Measurements from ENCODE around the gene GGT6. TPM values are rescaled to one million over a fixed set of nuclear protein-coding genes. Genes with fewer than 3 reads are reported as not detected.

GGT6 gene
- polyA plus RNA-seq, 2 of the 4 experiments (the other 2 are of a cell fraction): not detected

DNA sequence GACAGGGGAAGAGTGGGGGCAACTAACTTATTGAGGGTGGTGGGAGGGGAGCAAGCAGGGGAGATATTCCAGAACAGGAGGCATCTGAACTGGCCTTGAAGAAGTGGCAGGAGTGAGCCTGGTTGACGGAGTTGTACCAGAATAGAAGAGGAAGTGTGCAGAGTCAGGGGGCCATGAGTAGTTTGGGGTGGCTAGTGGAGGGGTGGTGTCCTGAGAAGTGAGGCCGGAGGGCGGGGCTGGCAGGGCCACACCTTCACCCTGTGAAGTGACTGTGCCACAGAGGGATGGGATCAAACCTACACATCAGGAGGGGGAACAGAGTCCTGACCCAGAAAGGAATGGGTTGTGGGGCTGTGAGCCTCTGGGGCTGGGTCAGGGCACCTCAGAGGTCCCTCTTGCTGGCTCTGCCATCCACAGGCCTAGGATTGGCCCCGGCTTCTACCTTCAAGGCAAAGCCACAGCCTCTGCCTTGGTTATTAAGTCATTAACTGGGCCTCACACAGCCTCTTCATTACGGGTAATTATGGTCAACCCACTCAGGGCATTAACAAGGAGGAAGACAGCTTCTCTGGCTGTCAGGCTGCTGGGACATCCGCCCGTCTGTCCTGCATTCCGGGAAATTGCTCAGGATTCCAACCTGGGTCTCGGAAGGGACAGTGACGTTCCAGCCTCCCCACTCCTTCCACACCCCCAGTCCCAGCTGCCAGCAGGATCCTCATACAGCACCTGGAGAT lies 49.0 kb downstream of the GGT6 start (continued):
- TF ChIP-seq RARB (CRISPR knock-in tag; IDR thresholded peaks at IDR 0.05): no peak

DNA sequence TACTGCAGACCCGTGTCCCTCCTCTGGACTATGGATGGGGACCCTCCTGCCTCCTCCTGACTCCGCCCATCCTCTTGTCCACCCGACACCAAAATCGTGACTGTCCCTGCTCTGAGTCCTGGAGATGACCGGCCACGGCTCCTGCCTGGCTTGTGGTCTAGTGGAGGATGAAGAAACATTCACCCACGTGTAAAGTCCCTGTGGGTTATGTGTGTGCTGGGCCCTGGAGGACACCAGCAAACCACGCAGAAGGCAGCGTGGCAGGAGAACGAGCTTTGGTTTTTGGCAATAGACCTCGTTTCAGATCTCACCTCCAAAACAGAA lies 49.8 kb downstream of the GGT6 start:
- POLR2A ChIA-PET: no interaction called here
- Histone ChIP-seq H3K27ac (no peak overlapping the region), H3K9me3 (no peaks in the 10 kb centered on the region), H3K4me1 (no peaks in the 10 kb centered on the region), H3K4me3 (no peak overlapping the region), H3K4me2 (no peak overlapping the region)
- no peak for FAIRE-seq
- no peak for ATAC-seq
- CTCF ChIA-PET: interaction anchor here (1.0 to 2.6 kb wide), 5 partner anchors 10 to 665 kb away, joined by 3 to 11 read pairs (median 3); no protein-coding TSS in a partner anchor
- TF ChIP-seq RAD21 (conservative IDR thresholded peaks at IDR 0.05 in 1 of 2, IDR thresholded peaks at IDR 0.05 in 1 of 2): no peak
- no peak for TF ChIP-seq RARB (CRISPR knock-in tag; IDR thresholded peaks at IDR 0.05)
- TF ChIP-seq, protein P1, sequence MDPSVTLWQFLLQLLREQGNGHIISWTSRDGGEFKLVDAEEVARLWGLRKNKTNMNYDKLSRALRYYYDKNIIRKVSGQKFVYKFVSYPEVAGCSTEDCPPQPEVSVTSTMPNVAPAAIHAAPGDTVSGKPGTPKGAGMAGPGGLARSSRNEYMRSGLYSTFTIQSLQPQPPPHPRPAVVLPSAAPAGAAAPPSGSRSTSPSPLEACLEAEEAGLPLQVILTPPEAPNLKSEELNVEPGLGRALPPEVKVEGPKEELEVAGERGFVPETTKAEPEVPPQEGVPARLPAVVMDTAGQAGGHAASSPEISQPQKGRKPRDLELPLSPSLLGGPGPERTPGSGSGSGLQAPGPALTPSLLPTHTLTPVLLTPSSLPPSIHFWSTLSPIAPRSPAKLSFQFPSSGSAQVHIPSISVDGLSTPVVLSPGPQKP (IDR thresholded peaks at IDR 0.05; ENCODE audit: low read depth, low read length): no peak
- no peak for TF ChIP-seq HOXB5 (CRISPR knock-in tag; IDR thresholded peaks at IDR 0.05)
- no peak for TF ChIP-seq BHLHE40 (IDR thresholded peaks at IDR 0.05; ENCODE audit: low read depth, low read length)
- TF ChIP-seq RFX5 (IDR thresholded peaks at IDR 0.05): no peak
- no peak for TF ChIP-seq NFE2L2 (conservative IDR thresholded peaks at IDR 0.05; ENCODE audit: low read length)
- TF ChIP-seq, protein P2, sequence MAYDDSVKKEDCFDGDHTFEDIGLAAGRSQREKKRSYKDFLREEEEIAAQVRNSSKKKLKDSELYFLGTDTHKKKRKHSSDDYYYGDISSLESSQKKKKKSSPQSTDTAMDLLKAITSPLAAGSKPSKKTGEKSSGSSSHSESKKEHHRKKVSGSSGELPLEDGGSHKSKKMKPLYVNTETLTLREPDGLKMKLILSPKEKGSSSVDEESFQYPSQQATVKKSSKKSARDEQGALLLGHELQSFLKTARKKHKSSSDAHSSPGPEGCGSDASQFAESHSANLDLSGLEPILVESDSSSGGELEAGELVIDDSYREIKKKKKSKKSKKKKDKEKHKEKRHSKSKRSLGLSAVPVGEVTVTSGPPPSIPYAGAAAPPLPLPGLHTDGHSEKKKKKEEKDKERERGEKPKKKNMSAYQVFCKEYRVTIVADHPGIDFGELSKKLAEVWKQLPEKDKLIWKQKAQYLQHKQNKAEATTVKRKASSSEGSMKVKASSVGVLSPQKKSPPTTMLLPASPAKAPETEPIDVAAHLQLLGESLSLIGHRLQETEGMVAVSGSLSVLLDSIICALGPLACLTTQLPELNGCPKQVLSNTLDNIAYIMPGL (CRISPR knock-in tag; IDR thresholded peaks at IDR 0.05; ENCODE audit: borderline replicate concordance): no peak
- TF ChIP-seq HEYL (CRISPR knock-in tag; IDR thresholded peaks at IDR 0.05): no peak
- no peak for TF ChIP-seq ZFP36 (IDR thresholded peaks at IDR 0.05; ENCODE audit: borderline replicate concordance, partially characterized antibody)
- 62% methylated on average over 11 of the region's 11 CpGs for WGBS (ENCODE audit: missing lambda C conversion rate)
- no peak for DNase-seq (ENCODE audit: low read depth in 1 of 2, low spot score in 1 of 2)

DNA sequence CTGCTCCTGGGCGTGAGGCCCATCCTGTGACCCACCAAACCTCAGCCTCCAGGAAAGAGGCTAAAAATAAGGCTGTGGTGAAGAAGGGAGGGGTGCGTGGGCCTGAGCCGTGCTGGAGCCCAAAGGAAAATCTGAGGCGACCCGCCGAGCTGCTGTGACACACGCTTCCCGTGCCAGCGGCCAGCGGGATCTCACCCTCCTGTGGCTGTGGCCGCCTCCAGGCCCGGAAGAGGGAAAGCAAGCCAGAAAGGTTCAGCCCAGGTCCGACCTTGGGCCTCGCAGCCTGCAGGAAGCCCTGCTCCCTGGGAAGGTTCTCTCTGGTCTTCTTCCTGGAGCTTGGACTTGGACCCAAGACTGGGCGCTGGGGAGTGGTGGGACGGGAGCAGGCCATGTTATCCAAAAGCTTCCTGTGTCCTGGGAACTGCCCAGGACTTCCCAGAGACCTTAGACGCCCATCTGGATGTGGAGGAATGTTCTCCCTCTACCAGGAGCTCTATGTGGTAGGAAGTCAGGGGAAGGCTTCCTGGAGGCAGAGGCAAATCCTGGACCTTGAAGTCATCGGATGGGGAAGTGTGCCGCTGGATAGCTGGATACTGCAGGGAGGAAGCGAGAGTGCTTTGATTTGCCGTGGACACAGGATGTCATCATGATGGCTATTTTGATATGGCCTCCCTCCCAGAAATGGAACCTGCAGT lies 50.3 kb downstream of the GGT6 start:
- ChIA-PET POLR2A (no interaction called here), CTCF (interaction anchor here (1.0 to 2.6 kb wide), 7 partner anchors 10 to 665 kb away, joined by 3 to 11 read pairs (median 5); partner anchors contain the start of gene SPNS2)
- FAIRE-seq (no peak), ATAC-seq (no peak), DNase-seq (ENCODE audit: low read depth in 1 of 2, low spot score in 1 of 2) (no peak)
- no peak overlapping the region for H3K27ac ChIP-seq
- no peaks in the 10 kb centered on the region for H3K4me1 ChIP-seq
- H3K9me3 ChIP-seq: no peaks in the 10 kb centered on the region
- no peak overlapping the region for H3K4me3 ChIP-seq
- WGBS (ENCODE audit: missing lambda C conversion rate): 84% methylated on average over 19 of the region's 21 CpGs
- no peak overlapping the region for H3K4me2 ChIP-seq
- no peak for TF ChIP-seq SMC3 (IDR thresholded peaks at IDR 0.05)
- no peak for TF ChIP-seq MYC (IDR thresholded peaks at IDR 0.05; ENCODE audit: borderline replicate concordance, low read length)
- no peak for TF ChIP-seq MAZ (IDR thresholded peaks at IDR 0.05; ENCODE audit: borderline replicate concordance, low read depth, low read length)
- TF ChIP-seq FOXS1 (CRISPR knock-in tag; IDR thresholded peaks at IDR 0.05): no peak
- no peak for TF ChIP-seq SREBF2 (IDR thresholded peaks at IDR 0.05)
- TF ChIP-seq ZFP36 (IDR thresholded peaks at IDR 0.05; ENCODE audit: borderline replicate concordance, partially characterized antibody): peak; percentile 32
- TF ChIP-seq ESRRA (IDR thresholded peaks at IDR 0.05; ENCODE audit: borderline replicate concordance, low read length): no peak

DNA sequence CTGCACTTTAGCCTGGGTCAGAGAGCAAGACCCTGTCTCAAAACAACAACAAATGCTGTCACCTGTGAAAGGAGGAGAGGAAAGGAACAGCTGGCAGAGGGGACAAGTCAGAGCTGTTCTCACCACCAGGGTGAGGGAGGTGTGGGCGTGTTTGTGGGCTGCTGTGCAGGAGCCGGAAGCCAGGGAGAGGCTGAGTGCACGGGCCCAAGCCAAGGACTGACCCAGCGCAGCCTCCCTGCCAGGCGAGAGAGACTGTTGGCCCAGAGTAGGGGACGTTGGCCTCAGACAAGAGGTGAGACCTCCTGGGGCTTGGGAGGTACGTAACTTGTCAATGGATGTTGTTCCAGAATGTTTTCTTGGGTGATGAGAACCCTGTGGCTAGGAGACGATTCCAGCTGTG lies 51.0 kb downstream of the GGT6 start:
- FAIRE-seq (no peak), ATAC-seq (peak in 1 of 2 experiments; percentile 10; a peak in 1 of 6 replicates), DNase-seq (ENCODE audit: low read depth in 1 of 2, low spot score in 1 of 2) (no peak)
- ChIA-PET CTCF (interaction anchor here (2.0 to 2.6 kb wide), 3 partner anchors 10 to 88 kb away, joined by 5 to 9 read pairs (median 7); partner anchors contain the start of gene SPNS2), POLR2A (no interaction called here)
- no peaks in the 10 kb centered on the region for H3K9me3 ChIP-seq
- WGBS (ENCODE audit: missing lambda C conversion rate): 75% methylated on average over 8 of the region's 8 CpGs
- H3K4me1 ChIP-seq: no peaks in the 10 kb centered on the region
- H3K4me3 ChIP-seq: no peak overlapping the region
- no peak overlapping the region for H3K4me2 ChIP-seq
- TF ChIP-seq HOXB5 (CRISPR knock-in tag; IDR thresholded peaks at IDR 0.05) (no peak), RAD21 (conservative IDR thresholded peaks at IDR 0.05 in 1 of 2, IDR thresholded peaks at IDR 0.05 in 1 of 2) (no peak), FOXS1 (CRISPR knock-in tag; IDR thresholded peaks at IDR 0.05) (no peak), SREBF2 (IDR thresholded peaks at IDR 0.05) (no peak), CBX2 (IDR thresholded peaks at IDR 0.05; ENCODE audit: borderline replicate concordance, low read depth) (no peak), NPAS2 (CRISPR knock-in tag; IDR thresholded peaks at IDR 0.05; ENCODE audit: borderline replicate concordance) (no peak), FOSB (CRISPR knock-in tag; IDR thresholded peaks at IDR 0.05) (no peak)
- TF ChIP-seq, protein P3, sequence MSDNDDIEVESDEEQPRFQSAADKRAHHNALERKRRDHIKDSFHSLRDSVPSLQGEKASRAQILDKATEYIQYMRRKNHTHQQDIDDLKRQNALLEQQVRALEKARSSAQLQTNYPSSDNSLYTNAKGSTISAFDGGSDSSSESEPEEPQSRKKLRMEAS (IDR thresholded peaks at IDR 0.05): no peak
- H3K27ac ChIP-seq: no peak overlapping the region
